GM23338 (cell line): ENCODE data around the gene ZSWIM1. TPM values are rescaled to one million over a fixed set of nuclear protein-coding genes. Genes with fewer than 3 reads are reported as not detected.

Source experiments
- ATAC-seq: fragments of 200-7000 bp; cut with Tn5 transposase; 3 replicates; pipeline ENCODE4 v1.9.1; 2020
- DNase-seq: peaks from one replicate; pipeline ENCODE4 v3.0.0-alpha.2; 2015; ENCODE audit warnings: low spot score
- H2AFZ ChIP-seq: fragments of 200-600 bp; sonication (generic); 2 replicates; pipeline ENCODE4 v1.8.0; 2016; ENCODE audit warnings: antibody characterized with exemption, mild to moderate bottlenecking, moderate library complexity
- H3F3A ChIP-seq: fragments of 200-600 bp; sonication (generic); replicated peaks from 2 replicates; pipeline ENCODE4 v1.8.0; 2017; ENCODE audit warnings: antibody characterized with exemption, mixed run types, low read depth
- H3K27ac ChIP-seq: fragments of 200-600 bp; sonication (generic); 2 replicates; pipeline ENCODE4 v1.6.1; 2016; ENCODE audit warnings: low read depth
- H3K27me3 ChIP-seq: fragments of 200-600 bp; sonication (generic); 2 replicates; pipeline ENCODE4 v1.8.0; 2016; ENCODE audit warnings: mild to moderate bottlenecking, mixed run types, moderate library complexity; ENCODE audit not compliant: insufficient read depth
- H3K36me3 ChIP-seq: fragments of 200-600 bp; sonication (generic); 2 replicates; pipeline ENCODE4 v1.8.0; 2016; ENCODE audit warnings: mild to moderate bottlenecking; ENCODE audit not compliant: insufficient read depth
- H3K4me1 ChIP-seq: fragments of 200-600 bp; sonication (generic); 2 replicates; pipeline ENCODE4 v1.8.0; 2016; ENCODE audit warnings: mild to moderate bottlenecking, moderate library complexity; ENCODE audit not compliant: insufficient read depth
- H3K4me2 ChIP-seq: fragments of 200-600 bp; sonication (generic); 2 replicates; pipeline ENCODE4 v1.7.1; 2017; ENCODE audit warnings: mixed run types
- H3K4me3 ChIP-seq: fragments of 200-600 bp; sonication (generic); 2 replicates; pipeline ENCODE4 v1.6.1; 2016; ENCODE audit warnings: mixed run types
- H3K79me2 ChIP-seq: fragments of 200-600 bp; sonication (generic); replicated peaks from 2 replicates; pipeline ENCODE4 v1.8.0; 2017; ENCODE audit warnings: mild to moderate bottlenecking; ENCODE audit not compliant: insufficient read depth
- H3K9me2 ChIP-seq: fragments of 200-600 bp; sonication (generic); 2 replicates; pipeline ENCODE4 v1.8.0; 2017; ENCODE audit not compliant: insufficient read depth
- H4K20me1 ChIP-seq: fragments of 200-600 bp; sonication (generic); replicated peaks from 2 replicates; pipeline ENCODE4 v1.8.0; 2017; ENCODE audit warnings: mild to moderate bottlenecking; ENCODE audit not compliant: insufficient read depth
- H3K27ac Mint-ChIP-seq: 2 replicates; pipeline ENCODE4 v1.8.0; 2020; ENCODE audit warnings: inconsistent platforms, mild to moderate bottlenecking, moderate library complexity, mixed read lengths
- H3K27me3 Mint-ChIP-seq: 3 replicates; pipeline ENCODE4 v1.8.0; 2022; ENCODE audit warnings: low read depth, mild to moderate bottlenecking, moderate library complexity, mixed read lengths, inconsistent platforms; ENCODE audit not compliant: insufficient read depth, poor library complexity
- H3K36me3 Mint-ChIP-seq: 3 replicates; pipeline ENCODE4 v1.8.0; 2021; ENCODE audit warnings: low read depth, mild to moderate bottlenecking, inconsistent platforms, moderate library complexity, mixed read lengths
- H3K4me1 Mint-ChIP-seq: 3 replicates; pipeline ENCODE4 v1.8.0; 2020; ENCODE audit warnings: mild to moderate bottlenecking, inconsistent platforms, mixed read lengths
- H3K4me3 Mint-ChIP-seq: 3 replicates; pipeline ENCODE4 v1.8.0; 2021; ENCODE audit warnings: moderate library complexity, mild to moderate bottlenecking, inconsistent platforms, mixed read lengths
- H3K9me3 Mint-ChIP-seq: 3 replicates; pipeline ENCODE4 v1.8.0; 2020; ENCODE audit warnings: moderate library complexity, mild to moderate bottlenecking, inconsistent platforms, mixed read lengths
- CREB1 ChIP-seq: fragments of 250-450 bp; sonication (Bioruptor Pico); IDR thresholded peaks from 2 replicates; pipeline ENCODE4 v1.5.0; 2020; ENCODE audit warnings: low read depth, mild to moderate bottlenecking, moderate library complexity
- JUNB ChIP-seq: IDR thresholded peaks from one replicate; pipeline ENCODE4 v1.6.1; 2016; ENCODE audit warnings: antibody characterized with exemption; ENCODE audit not compliant: unreplicated experiment
- NANOG ChIP-seq: IDR thresholded peaks from 2 replicates; pipeline ENCODE4 v1.6.1; 2016; ENCODE audit warnings: antibody characterized with exemption, borderline replicate concordance
- POLR2AphosphoS5 ChIP-seq: IDR thresholded peaks from 2 replicates; pipeline ENCODE4 v1.6.1; 2016; ENCODE audit warnings: antibody characterized with exemption, low read depth
- ZNF331 ChIP-seq: fragments of 250-450 bp; sonication (Bioruptor Pico); IDR thresholded peaks from 2 replicates; pipeline ENCODE4 v1.5.0; 2020; ENCODE audit warnings: low read depth, mild to moderate bottlenecking, moderate library complexity
- polyA plus RNA-seq: library from polyadenylated mRNA; unstranded; fragments of >200 nt; fragmentation: Nextera tagmentation; extraction: Ambion mirVana; gene quantifications from 2 replicates; pipeline ENCODE4 v1.2.1, GENCODE V29; 2016
- total RNA-seq: library from RNA; depleted of rRNA; stranded (reverse); fragments of >200 nt; shearing (Covaris generic); gene quantifications from 2 replicates; pipeline ENCODE4 v1.2.3, GENCODE V29; 2014
- TF ChIP-seq, protein P1 (sequence below): IDR thresholded peaks from 2 replicates; pipeline ENCODE4 v1.6.1; 2016; ENCODE audit warnings: antibody characterized with exemption
- TF ChIP-seq, protein P2 (sequence below), 2 experiments: fragments of 200-600 bp in 1 of 2; sonication (generic) in 1 of 2; conservative IDR thresholded peaks; 2 replicates each; pipeline versions ENCODE4 v1.5.1 to v1.6.1; 2016 to 2017; ENCODE audit warnings: antibody characterized with exemption in 2 of 2, low read depth in 2 of 2, mild to moderate bottlenecking in 2 of 2, moderate library complexity in 1 of 2
- TF ChIP-seq, protein P3 (sequence below): fragments of 250-450 bp; sonication (Bioruptor Pico); IDR thresholded peaks from 2 replicates; pipeline ENCODE4 v1.5.0; 2020; ENCODE audit warnings: mild to moderate bottlenecking, moderate library complexity

ZSWIM1 gene
- total and polyA plus RNA-seq, 2 experiments from 2014 or later = 11.5 to 16.2 TPM

DNA sequence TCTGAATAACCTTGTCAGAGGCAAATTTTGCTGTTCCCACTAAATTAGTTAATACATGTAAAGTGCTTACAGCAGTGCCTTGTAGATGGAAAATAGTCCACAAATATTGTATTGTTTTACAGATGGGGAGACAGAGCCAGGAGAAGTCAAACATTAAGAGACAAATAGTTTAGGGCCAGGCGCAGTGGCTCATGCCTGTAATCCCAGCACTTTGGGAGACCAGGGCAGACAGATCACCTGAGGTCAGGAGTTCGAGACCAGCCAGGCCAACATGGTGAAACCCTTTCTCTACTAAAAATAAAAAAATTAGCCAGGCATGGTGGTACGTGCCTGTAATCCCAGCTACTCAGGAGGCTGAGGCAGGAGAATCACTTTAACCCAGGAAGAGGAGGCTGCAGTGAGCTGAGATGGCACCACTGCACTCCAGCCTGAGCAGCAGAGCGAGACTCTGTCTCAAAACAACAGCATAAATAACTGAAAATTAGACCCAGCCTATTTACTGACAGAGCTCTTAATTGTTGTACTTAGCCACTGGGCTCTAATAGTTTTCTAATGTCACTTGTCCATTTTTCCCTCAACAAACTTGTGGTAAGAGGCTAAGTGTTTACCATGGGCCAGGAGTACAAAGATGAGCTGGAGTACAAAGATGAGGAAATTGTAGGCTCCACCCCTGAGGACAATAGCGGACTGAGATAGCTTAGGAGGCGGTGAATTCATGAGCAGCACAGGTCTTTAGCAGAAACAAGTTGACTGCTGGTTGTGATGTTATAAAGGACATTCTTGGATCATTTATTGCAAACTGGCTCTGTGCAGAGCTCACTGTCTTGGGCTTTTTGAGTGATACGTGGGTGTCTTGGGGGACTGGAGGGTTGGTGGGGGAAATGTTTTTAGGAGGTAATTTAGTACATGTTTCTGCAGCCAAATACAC lies 17.2 kb upstream of the ZSWIM1 start:
- no peaks in the 10 kb centered on the region for H3K27me3 ChIP-seq
- H3K27ac Mint-ChIP-seq = no peak overlapping the region
- H3K9me3 Mint-ChIP-seq = no peaks in the 10 kb centered on the region
- no peak overlapping the region for H3K4me2 ChIP-seq
- no peak for TF ChIP-seq JUNB
- TF ChIP-seq, protein P1, sequence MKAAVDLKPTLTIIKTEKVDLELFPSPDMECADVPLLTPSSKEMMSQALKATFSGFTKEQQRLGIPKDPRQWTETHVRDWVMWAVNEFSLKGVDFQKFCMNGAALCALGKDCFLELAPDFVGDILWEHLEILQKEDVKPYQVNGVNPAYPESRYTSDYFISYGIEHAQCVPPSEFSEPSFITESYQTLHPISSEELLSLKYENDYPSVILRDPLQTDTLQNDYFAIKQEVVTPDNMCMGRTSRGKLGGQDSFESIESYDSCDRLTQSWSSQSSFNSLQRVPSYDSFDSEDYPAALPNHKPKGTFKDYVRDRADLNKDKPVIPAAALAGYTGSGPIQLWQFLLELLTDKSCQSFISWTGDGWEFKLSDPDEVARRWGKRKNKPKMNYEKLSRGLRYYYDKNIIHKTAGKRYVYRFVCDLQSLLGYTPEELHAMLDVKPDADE = no peak
- TF ChIP-seq, protein P2, sequence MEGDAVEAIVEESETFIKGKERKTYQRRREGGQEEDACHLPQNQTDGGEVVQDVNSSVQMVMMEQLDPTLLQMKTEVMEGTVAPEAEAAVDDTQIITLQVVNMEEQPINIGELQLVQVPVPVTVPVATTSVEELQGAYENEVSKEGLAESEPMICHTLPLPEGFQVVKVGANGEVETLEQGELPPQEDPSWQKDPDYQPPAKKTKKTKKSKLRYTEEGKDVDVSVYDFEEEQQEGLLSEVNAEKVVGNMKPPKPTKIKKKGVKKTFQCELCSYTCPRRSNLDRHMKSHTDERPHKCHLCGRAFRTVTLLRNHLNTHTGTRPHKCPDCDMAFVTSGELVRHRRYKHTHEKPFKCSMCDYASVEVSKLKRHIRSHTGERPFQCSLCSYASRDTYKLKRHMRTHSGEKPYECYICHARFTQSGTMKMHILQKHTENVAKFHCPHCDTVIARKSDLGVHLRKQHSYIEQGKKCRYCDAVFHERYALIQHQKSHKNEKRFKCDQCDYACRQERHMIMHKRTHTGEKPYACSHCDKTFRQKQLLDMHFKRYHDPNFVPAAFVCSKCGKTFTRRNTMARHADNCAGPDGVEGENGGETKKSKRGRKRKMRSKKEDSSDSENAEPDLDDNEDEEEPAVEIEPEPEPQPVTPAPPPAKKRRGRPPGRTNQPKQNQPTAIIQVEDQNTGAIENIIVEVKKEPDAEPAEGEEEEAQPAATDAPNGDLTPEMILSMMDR (conservative IDR thresholded peaks at IDR 0.05; ENCODE audit: low read depth in 2 of 2) = no peak
- no peak for ATAC-seq
- H3K36me3 ChIP-seq = 0 out of 2 replicates have a peak, but pooled peaks cover 3% of the 10 kb centered on the region
- no peaks in the 10 kb centered on the region for H3K27me3 Mint-ChIP-seq
- no peak overlapping the region for H3K4me3 Mint-ChIP-seq
- no peaks in the 10 kb centered on the region for H3K9me2 ChIP-seq
- 0 out of 2 replicates have a peak, but pooled peaks cover 6% of the 10 kb centered on the region for H3F3A ChIP-seq
- peaks cover 2% of the 10 kb centered on the region; the same call in 1 of the 2 replicates for H3K79me2 ChIP-seq
- H3K4me1 ChIP-seq = peaks cover 14% of the 10 kb centered on the region
- H3K36me3 Mint-ChIP-seq = peaks cover 3% of the 10 kb centered on the region; the same call in 1 of the 3 replicates
- no peak for DNase-seq
- H4K20me1 ChIP-seq = no peaks in the 10 kb centered on the region
- H3K27ac ChIP-seq = no peak overlapping the region
- H2AFZ ChIP-seq = no peak overlapping the region
- peaks cover 13% of the 10 kb centered on the region for H3K4me1 Mint-ChIP-seq
- no peak overlapping the region for H3K4me3 ChIP-seq

DNA sequence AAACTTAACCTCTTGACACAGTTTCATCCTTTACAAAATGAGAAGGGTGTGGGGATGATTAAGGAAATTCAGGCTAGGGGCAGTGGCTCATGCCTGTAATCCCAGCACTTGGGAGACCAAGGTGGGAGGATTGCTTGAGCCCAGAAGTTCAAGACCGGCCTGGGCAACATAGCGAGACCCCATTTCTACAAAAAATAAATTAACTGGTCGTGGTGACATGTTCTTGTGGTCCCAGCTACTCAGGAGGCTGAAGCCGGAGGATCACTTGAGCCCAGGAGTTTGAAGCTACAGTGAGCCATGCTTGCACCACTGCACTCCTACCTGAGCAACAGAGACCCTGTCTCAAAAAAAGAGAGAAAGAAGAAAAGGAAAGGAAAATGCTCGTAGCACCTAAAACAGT lies 14.6 kb upstream of the ZSWIM1 start:
- no peaks in the 10 kb centered on the region for H4K20me1 ChIP-seq
- Mint-ChIP-seq H3K4me3 (no peak overlapping the region), H3K27ac (no peak overlapping the region), H3K9me3 (no peaks in the 10 kb centered on the region), H3K36me3 (no peaks in the 10 kb centered on the region), H3K27me3 (no peaks in the 10 kb centered on the region), H3K4me1 (no peaks in the 10 kb centered on the region)
- no peaks in the 10 kb centered on the region for H3K79me2 ChIP-seq
- no peaks in the 10 kb centered on the region for H3K27me3 ChIP-seq
- H3K4me1 ChIP-seq = no peaks in the 10 kb centered on the region
- H3F3A ChIP-seq = 0 out of 2 replicates have a peak, but pooled peaks cover 6% of the 10 kb centered on the region
- ATAC-seq = no peak
- H3K27ac ChIP-seq = no peak overlapping the region
- H3K4me3 ChIP-seq = no peak overlapping the region
- no peak for DNase-seq
- H3K36me3 ChIP-seq = no peaks in the 10 kb centered on the region
- no peaks in the 10 kb centered on the region for H3K9me2 ChIP-seq
- no peak overlapping the region for H2AFZ ChIP-seq
- no peak overlapping the region for H3K4me2 ChIP-seq
- TF ChIP-seq, protein P3, sequence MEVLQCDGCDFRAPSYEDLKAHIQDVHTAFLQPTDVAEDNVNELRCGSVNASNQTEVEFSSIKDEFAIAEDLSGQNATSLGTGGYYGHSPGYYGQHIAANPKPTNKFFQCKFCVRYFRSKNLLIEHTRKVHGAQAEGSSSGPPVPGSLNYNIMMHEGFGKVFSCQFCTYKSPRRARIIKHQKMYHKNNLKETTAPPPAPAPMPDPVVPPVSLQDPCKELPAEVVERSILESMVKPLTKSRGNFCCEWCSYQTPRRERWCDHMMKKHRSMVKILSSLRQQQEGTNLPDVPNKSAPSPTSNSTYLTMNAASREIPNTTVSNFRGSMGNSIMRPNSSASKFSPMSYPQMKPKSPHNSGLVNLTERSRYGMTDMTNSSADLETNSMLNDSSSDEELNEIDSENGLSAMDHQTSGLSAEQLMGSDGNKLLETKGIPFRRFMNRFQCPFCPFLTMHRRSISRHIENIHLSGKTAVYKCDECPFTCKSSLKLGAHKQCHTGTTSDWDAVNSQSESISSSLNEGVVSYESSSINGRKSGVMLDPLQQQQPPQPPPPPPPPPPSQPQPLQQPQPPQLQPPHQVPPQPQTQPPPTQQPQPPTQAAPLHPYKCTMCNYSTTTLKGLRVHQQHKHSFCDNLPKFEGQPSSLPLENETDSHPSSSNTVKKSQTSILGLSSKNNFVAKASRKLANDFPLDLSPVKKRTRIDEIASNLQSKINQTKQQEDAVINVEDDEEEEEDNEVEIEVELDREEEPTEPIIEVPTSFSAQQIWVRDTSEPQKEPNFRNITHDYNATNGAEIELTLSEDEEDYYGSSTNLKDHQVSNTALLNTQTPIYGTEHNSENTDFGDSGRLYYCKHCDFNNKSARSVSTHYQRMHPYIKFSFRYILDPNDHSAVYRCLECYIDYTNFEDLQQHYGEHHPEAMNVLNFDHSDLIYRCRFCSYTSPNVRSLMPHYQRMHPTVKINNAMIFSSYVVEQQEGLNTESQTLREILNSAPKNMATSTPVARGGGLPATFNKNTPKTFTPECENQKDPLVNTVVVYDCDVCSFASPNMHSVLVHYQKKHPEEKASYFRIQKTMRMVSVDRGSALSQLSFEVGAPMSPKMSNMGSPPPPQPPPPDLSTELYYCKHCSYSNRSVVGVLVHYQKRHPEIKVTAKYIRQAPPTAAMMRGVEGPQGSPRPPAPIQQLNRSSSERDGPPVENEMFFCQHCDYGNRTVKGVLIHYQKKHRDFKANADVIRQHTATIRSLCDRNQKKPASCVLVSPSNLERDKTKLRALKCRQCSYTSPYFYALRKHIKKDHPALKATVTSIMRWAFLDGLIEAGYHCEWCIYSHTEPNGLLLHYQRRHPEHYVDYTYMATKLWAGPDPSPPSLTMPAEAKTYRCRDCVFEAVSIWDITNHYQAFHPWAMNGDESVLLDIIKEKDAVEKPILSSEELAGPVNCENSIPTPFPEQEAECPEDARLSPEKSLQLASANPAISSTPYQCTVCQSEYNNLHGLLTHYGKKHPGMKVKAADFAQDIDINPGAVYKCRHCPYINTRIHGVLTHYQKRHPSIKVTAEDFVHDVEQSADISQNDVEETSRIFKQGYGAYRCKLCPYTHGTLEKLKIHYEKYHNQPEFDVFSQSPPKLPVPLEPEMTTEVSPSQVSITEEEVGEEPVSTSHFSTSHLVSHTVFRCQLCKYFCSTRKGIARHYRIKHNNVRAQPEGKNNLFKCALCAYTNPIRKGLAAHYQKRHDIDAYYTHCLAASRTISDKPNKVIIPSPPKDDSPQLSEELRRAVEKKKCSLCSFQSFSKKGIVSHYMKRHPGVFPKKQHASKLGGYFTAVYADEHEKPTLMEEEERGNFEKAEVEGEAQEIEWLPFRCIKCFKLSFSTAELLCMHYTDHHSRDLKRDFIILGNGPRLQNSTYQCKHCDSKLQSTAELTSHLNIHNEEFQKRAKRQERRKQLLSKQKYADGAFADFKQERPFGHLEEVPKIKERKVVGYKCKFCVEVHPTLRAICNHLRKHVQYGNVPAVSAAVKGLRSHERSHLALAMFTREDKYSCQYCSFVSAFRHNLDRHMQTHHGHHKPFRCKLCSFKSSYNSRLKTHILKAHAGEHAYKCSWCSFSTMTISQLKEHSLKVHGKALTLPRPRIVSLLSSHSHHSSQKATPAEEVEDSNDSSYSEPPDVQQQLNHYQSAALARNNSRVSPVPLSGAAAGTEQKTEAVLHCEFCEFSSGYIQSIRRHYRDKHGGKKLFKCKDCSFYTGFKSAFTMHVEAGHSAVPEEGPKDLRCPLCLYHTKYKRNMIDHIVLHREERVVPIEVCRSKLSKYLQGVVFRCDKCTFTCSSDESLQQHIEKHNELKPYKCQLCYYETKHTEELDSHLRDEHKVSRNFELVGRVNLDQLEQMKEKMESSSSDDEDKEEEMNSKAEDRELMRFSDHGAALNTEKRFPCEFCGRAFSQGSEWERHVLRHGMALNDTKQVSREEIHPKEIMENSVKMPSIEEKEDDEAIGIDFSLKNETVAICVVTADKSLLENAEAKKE = no peak
- TF ChIP-seq CREB1 (CRISPR knock-in tag) (no peak), POLR2AphosphoS5 (no peak), NANOG (no peak), ZNF331 (CRISPR knock-in tag) (no peak)
